Ishikawa (cell line): ENCODE measurements around the gene BEX4.

Experiments used
- EGR1 ChIP-seq: IDR thresholded peaks from 2 replicates; pipeline ENCODE4 v1.6.1; 2012
- REST ChIP-seq: IDR thresholded peaks from 2 replicates; pipeline ENCODE4 v1.6.1; 2012; ENCODE audit warnings: low read depth, mild to moderate bottlenecking
- USF1 ChIP-seq: IDR thresholded peaks from 2 replicates; pipeline ENCODE4 v1.6.1; 2012

GRCh38 chrX:103170216-103170615 lies 44.7 kb upstream of the BEX4 start:
- TF ChIP-seq EGR1 = no peak
- TF ChIP-seq USF1 = no peak
- no peak for TF ChIP-seq REST
